Natural killer cell (primary cell): ENCODE results near the gene SLC23A2. TPM values are rescaled to one million over a fixed set of nuclear protein-coding genes. Genes with fewer than 3 reads are reported as not detected.
"Not testable (repeated sequence)": the region's sequence is repeated elsewhere in the genome, so short reads cannot be mapped to it uniquely, and the experiment has no call there.

Experiments used
- ATAC-seq, 3 donors: fragments of 150-1000 bp in 2 of 3; fragments of 200-7000 bp in 1 of 3; cut with Tn5 transposase; 1 replicate in 1 of 3; 2 replicates in 2 of 3; pipeline ENCODE4 v1.10.0; 2021; ENCODE audit warnings: mild to moderate bottlenecking in 2 of 3, moderate library complexity in 2 of 3
- DNase-seq, 2 donors: peaks; one replicate each; pipeline versions ENCODE4 v3.0.0 to v3.0.0-alpha.2; 2013 to 2021; ENCODE audit warnings: mixed read lengths in 1 of 2
- H3K27ac ChIP-seq: one replicate; pipeline ENCODE4 v1.5.1; 2013; ENCODE audit warnings: mild to moderate bottlenecking, low read length
- H3K27me3 ChIP-seq: one replicate; pipeline ENCODE4 v1.6.1; 2013; ENCODE audit warnings: low read length; ENCODE audit not compliant: control insufficient read depth, insufficient read depth
- H3K36me3 ChIP-seq: one replicate; pipeline ENCODE4 v1.6.1; 2013; ENCODE audit warnings: low read length; ENCODE audit not compliant: control insufficient read depth, insufficient read depth
- H3K4me1 ChIP-seq: one replicate; pipeline ENCODE4 v1.6.1; 2013; ENCODE audit warnings: low read length; ENCODE audit not compliant: control insufficient read depth, insufficient read depth
- H3K4me3 ChIP-seq: one replicate; pipeline ENCODE4 v1.5.1; 2013; ENCODE audit warnings: low read length
- H3K9me3 ChIP-seq: one replicate; pipeline ENCODE4 v1.6.1; 2013; ENCODE audit warnings: low read length; ENCODE audit not compliant: control insufficient read depth, insufficient read depth
- H3K27ac Mint-ChIP-seq, 2 donors: one replicate each; pipeline ENCODE4 v1.8.0; 2022; ENCODE audit warnings: mild to moderate bottlenecking in 2 of 2, mixed read lengths in 2 of 2, moderate library complexity in 1 of 2
- H3K27me3 Mint-ChIP-seq, 2 donors: one replicate each; pipeline ENCODE4 v1.8.0; 2022; ENCODE audit warnings: low read depth in 2 of 2, mixed read lengths in 2 of 2
- H3K36me3 Mint-ChIP-seq: one replicate; pipeline ENCODE4 v1.8.0; 2022; ENCODE audit warnings: mixed read lengths
- H3K4me1 Mint-ChIP-seq, 2 donors: one replicate each; pipeline ENCODE4 v1.8.0; 2022; ENCODE audit warnings: mixed read lengths in 2 of 2
- H3K4me3 Mint-ChIP-seq: one replicate; pipeline ENCODE4 v1.8.0; 2022; ENCODE audit warnings: mild to moderate bottlenecking, moderate library complexity, mixed read lengths
- H3K9me3 Mint-ChIP-seq, 2 donors: one replicate each; pipeline ENCODE4 v1.8.0; 2022; ENCODE audit warnings: mixed read lengths in 2 of 2
- CTCF ChIP-seq: fragments of 200-600 bp; IDR thresholded peaks from one replicate; pipeline ENCODE4 v1.8.0; 2022; ENCODE audit warnings: antibody characterized with exemption
- WGBS: methylation state at CpG from one replicate; pipeline ENCODE4 v1.1.7; 2013; ENCODE audit warnings: missing lambda C conversion rate; ENCODE audit not compliant: insufficient coverage; 5-methylcytosine and 5-hydroxymethylcytosine counted together
- intact Hi-C: fragments of 100-400 bp; cut with micrococcal nuclease; formaldehyde crosslinking; loops from one replicate; pipeline ENCODE4 v1.14.2; 2022
- total RNA-seq, 4 donors: library from RNA; stranded (reverse); fragments of 120-200 nt in 1 of 4; gene quantifications; one replicate each; pipeline versions ENCODE4 v1.2.3 to v1.2.4, GENCODE V29; 2013 to 2022

Gene SLC23A2
- total RNA-seq, 3 donors from 2014 or later (not counting 1 experiment from before 2014, with no cell fraction given): 21.8 to 31.5 (median 26.0) TPM

- H3K4me3 ChIP-seq: no peak overlapping the region
- no peak overlapping the region for H3K27ac Mint-ChIP-seq
- H3K4me3 Mint-ChIP-seq: no peak overlapping the region
- TF ChIP-seq CTCF: no peak
- no peaks in the 10 kb centered on the region for H3K4me1 ChIP-seq
- no peaks in the 10 kb centered on the region for H3K27me3 Mint-ChIP-seq
- H3K27ac ChIP-seq: no peak overlapping the region
- no peaks in the 10 kb centered on the region for H3K36me3 Mint-ChIP-seq
- no peaks in the 10 kb centered on the region for H3K36me3 ChIP-seq
- no peak for ATAC-seq
- no peak for DNase-seq
- intact Hi-C loops: no loop called here
- H3K4me1 Mint-ChIP-seq: no peaks in the 10 kb centered on the region
- H3K9me3 Mint-ChIP-seq: no peaks in the 10 kb centered on the region
- H3K27me3 ChIP-seq: no peaks in the 10 kb centered on the region
- 89% methylated on average over 5 of the region's 6 CpGs for WGBS
- H3K9me3 ChIP-seq: no peaks in the 10 kb centered on the region
These were observed 22.8 kb upstream of the SLC23A2 start for GRCh38 chr20:5024103-5024502.

GRCh38 chr20:5023171-5023570 is 21.9 kb upstream of the SLC23A2 start:
- H3K4me3 Mint-ChIP-seq, H3K4me3 ChIP-seq, intact Hi-C loops, ATAC-seq, H3K4me1 ChIP-seq, H3K27me3 ChIP-seq, H3K27ac Mint-ChIP-seq, H3K36me3 ChIP-seq, H3K9me3 Mint-ChIP-seq, H3K9me3 ChIP-seq, H3K4me1 Mint-ChIP-seq, H3K27ac ChIP-seq, H3K36me3 Mint-ChIP-seq, H3K27me3 Mint-ChIP-seq, DNase-seq: not testable (repeated sequence)
- WGBS: 100% methylated on average over 3 of the region's 4 CpGs

- Histone ChIP-seq H3K4me1 (no peaks in the 10 kb centered on the region), H3K9me3 (no peaks in the 10 kb centered on the region), H3K36me3 (no peaks in the 10 kb centered on the region), H3K4me3 (no peak overlapping the region), H3K27ac (no peak overlapping the region), H3K27me3 (no peaks in the 10 kb centered on the region)
- TF ChIP-seq CTCF: no peak
- no peaks in the 10 kb centered on the region for H3K27me3 Mint-ChIP-seq
- intact Hi-C loops: no loop called here
- no peak overlapping the region for H3K4me3 Mint-ChIP-seq
- 94% methylated on average over 5 of the region's 5 CpGs for WGBS
- H3K9me3 Mint-ChIP-seq: no peaks in the 10 kb centered on the region
- DNase-seq: no peak
- no peak for ATAC-seq
- H3K36me3 Mint-ChIP-seq: no peaks in the 10 kb centered on the region
- no peaks in the 10 kb centered on the region for H3K4me1 Mint-ChIP-seq
- H3K27ac Mint-ChIP-seq: no peak overlapping the region
These were observed 19.4 kb upstream of the SLC23A2 start for GRCh38 chr20:5020760-5021159.

- Histone ChIP-seq H3K27ac (no peak overlapping the region), H3K9me3 (no peaks in the 10 kb centered on the region), H3K4me3 (no peak overlapping the region), H3K4me1 (no peaks in the 10 kb centered on the region), H3K36me3 (no peaks in the 10 kb centered on the region), H3K27me3 (no peaks in the 10 kb centered on the region)
- Mint-ChIP-seq H3K4me1 (peaks cover 5% of the 10 kb centered on the region in 2 donors), H3K36me3 (no peaks in the 10 kb centered on the region), H3K27me3 (peaks cover 0 to 4% of the 10 kb centered on the region in 2 donors), H3K27ac (no peak overlapping the region), H3K4me3 (no peak overlapping the region), H3K9me3 (no peaks in the 10 kb centered on the region)
- DNase-seq (no peak), ATAC-seq (no peak)
- intact Hi-C loops: no loop called here
- 90% methylated on average over 6 of the region's 8 CpGs for WGBS
- TF ChIP-seq CTCF: no peak
These were observed 12.6 kb upstream of the SLC23A2 start for GRCh38 chr20:5013682-5014447.
